Measurements from ENCODE around the gene SIAH1. TPM values are rescaled to one million over a fixed set of nuclear protein-coding genes. Genes with fewer than 3 reads are reported as not detected.

The SIAH1 gene, protein sequence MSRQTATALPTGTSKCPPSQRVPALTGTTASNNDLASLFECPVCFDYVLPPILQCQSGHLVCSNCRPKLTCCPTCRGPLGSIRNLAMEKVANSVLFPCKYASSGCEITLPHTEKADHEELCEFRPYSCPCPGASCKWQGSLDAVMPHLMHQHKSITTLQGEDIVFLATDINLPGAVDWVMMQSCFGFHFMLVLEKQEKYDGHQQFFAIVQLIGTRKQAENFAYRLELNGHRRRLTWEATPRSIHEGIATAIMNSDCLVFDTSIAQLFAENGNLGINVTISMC
- total RNA-seq (2014; rRNA removed; shearing (Covaris generic)) (24.4 and 24.9 TPM in 2 replicates), polyA plus RNA-seq (2016; fragmentation: Nextera tagmentation; extraction: Ambion mirVana) (29.9 and 31.0 TPM in 2 replicates)

DNA sequence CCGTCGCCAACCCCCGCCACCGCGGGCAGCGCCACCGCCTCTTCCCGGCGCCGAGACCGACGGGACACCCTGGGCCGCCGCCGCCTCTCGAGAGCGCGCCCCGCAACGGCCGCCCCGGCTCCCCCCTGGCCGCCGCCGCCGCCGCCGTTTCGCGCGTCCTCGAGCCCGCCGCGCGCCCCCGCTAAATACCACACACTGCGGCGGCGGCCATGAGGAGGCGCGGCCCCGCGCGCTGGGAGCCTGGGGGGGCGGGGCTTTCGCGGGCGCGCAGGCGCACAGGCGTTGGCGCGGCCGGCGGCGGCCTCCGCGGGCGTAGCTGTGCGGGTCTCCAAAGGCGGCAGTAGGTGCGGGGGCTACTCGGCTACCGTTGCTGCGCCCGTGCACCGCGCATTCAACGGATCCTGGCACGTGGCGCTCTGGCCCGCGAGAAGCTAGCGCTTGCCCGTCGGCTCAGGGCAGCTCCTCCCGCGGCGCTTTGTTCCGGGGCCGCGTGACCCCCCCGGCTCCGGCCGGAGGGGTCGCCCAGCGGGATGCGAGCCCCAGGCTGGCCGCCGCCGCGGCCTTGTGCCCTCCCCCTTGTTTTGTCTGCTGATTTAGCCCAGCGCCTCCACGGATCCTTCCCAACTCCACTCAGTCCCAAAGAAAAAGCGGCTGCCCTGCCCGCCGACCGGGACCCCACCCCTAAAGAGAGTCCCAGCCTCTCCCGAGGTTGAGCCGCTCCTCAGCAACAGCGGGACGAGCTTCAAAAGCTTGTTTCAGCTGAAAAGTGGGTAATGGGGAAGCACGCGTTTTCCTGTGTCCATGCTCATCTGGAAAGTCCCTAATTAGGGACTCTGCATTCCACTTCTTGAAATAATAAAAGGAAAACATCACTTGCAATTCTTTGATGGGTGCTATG is at the start of gene SIAH1:
Gene SIAH1, minus strand, starts transcription at position 161 of the 898 bp plus-strand sequence. CDS start 22,985 bp downstream, outside the sequence.
- DNase-seq: peak; percentile 96
- H3K27ac ChIP-seq: peak within 1 kb of the TSS; percentile 91

DNA sequence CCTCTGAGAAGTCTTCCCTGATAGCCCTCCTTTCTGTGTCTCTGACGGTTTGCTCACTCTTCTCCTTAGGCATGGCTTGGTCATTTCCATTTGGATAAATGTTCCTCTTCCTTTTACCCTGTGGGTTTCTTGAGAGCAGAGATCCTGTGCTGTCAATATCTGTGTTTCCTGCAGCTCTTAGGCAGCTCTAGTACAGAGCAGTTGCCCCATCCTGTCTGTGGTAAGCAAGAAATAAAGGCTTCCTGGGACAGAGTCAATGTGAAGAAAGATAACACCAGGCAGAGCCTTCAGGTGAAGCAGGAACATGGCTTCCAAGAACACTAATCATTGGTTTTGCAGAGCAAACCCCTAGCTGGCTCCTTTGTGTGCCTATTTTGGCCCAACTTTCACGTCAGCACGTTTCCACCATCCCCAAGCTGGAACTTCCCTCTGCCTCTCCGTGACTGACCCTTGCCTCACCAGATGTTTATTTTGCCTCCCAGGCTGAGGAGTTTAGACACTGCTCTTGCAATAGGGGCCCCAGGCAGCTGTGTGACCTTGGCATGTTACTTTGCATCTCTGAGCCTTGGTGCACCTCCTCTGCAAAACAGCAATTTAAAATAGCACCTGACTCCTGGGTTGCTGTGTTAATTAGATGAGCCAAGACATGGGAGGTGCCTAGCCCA is 49.6 kb upstream of the SIAH1 start:
- Histone ChIP-seq H3K4me2 (ENCODE audit: unreplicated experiment) (no peak overlapping the region), H3K79me2 (ENCODE audit: insufficient read depth) (no peaks in the 10 kb centered on the region), H3K4me3 (no peak overlapping the region), H3K27me3 (replicated peaks; ENCODE audit: insufficient read depth) (no peaks in the 10 kb centered on the region), H3F3A (ENCODE audit: insufficient read depth) (no peaks in the 10 kb centered on the region), H4K20me1 (ENCODE audit: insufficient read depth) (no peaks in the 10 kb centered on the region), H2AFZ (no peak overlapping the region), H3K9ac (no peak overlapping the region), H3K9me2 (ENCODE audit: insufficient read depth) (no peaks in the 10 kb centered on the region), H3K4me1 (ENCODE audit: insufficient read depth) (no peaks in the 10 kb centered on the region), H3K36me3 (ENCODE audit: low read depth) (no peaks in the 10 kb centered on the region), H3K9me3 (ENCODE audit: low read depth) (no peaks in the 10 kb centered on the region), H3K27ac (no peak overlapping the region)
- 37 to 39% methylated on average over 4 of the region's 4 CpGs for WGBS, 2 experiments (ENCODE audit: low coverage in 1 of 2, low lambda C conversion rate in 2 of 2, missing lambda C conversion rate in 2 of 2)
- peak; percentile 34 for DNase-seq
- TF ChIP-seq EZH2 (IDR thresholded peaks at IDR 0.05; ENCODE audit: insufficient read depth, poor library complexity, severe bottlenecking) (no peak), EZH2phosphoT487 (IDR thresholded peaks at IDR 0.05; ENCODE audit: insufficient read depth, low read depth) (no peak)
- in situ Hi-C loops (cut with MboI): no loop called here

More for the DNA sequence above, at the start of gene SIAH1:
- H3K9me2 ChIP-seq (ENCODE audit: insufficient read depth): no peaks in the 10 kb centered on the region
- no peaks in the 10 kb centered on the region for H3K36me3 ChIP-seq (ENCODE audit: low read depth)
- peaks cover 20% of the 10 kb centered on the region for H3F3A ChIP-seq (ENCODE audit: insufficient read depth)
- H3K4me3 ChIP-seq: peak within 1 kb of the TSS; percentile 96
- no peaks in the 10 kb centered on the region for H4K20me1 ChIP-seq (ENCODE audit: insufficient read depth)
- H3K4me2 ChIP-seq (ENCODE audit: unreplicated experiment): peak within 1 kb of the TSS; percentile 100
- no peaks in the 10 kb centered on the region for H3K27me3 ChIP-seq (replicated peaks; ENCODE audit: insufficient read depth)
- H3K9ac ChIP-seq: peak within 1 kb of the TSS; percentile 96
- H2AFZ ChIP-seq: peak within 1 kb of the TSS; percentile 99
- H3K4me1 ChIP-seq (ENCODE audit: insufficient read depth): peaks cover 21% of the 10 kb centered on the region
- H3K79me2 ChIP-seq (ENCODE audit: insufficient read depth): peaks cover 40% of the 10 kb centered on the region
- in situ Hi-C loops (cut with MboI): no loop called here
- no peaks in the 10 kb centered on the region for H3K9me3 ChIP-seq (ENCODE audit: low read depth)
- 0 to 1% methylated on average over 77 to 78 of the region's 105 CpGs for WGBS, 2 experiments (ENCODE audit: low coverage in 1 of 2, low lambda C conversion rate in 2 of 2, missing lambda C conversion rate in 2 of 2)
- TF ChIP-seq EZH2phosphoT487 (IDR thresholded peaks at IDR 0.05; ENCODE audit: insufficient read depth, low read depth) (no peak), EZH2 (IDR thresholded peaks at IDR 0.05; ENCODE audit: insufficient read depth, poor library complexity, severe bottlenecking) (no peak)

DNA sequence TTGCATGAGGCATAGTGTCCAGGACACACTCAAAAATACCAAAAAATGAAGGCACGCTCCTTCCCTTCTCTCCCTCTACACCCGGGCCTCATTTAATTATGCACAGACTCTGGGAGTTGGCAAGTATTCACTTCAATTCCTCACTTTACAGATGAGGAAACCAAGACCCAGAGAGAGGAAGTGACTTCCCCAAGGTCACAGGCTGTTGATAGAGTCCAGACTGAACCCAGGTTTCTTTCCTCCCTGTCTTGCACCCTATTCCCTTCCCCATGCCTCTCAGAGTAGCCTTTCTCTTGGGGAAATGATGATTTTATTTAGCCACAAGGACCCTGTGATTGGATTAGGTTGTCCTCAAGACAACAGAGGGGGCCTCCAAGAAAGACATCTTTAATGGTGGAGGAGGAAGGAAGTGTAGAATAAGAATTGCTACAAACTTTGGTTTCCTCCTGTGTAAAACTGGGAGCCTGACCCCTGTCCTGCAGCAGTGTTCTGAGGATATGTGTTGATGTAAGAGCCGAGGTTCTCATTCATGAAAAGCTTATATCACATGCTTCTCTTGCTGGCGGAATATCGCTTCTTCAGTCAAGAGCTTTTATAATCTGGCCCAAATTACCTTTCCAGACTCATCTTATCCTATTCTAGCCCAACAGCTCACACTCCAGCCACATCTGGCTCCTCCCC is 48.8 kb upstream of the SIAH1 start:
- Histone ChIP-seq H3K9me3 (ENCODE audit: low read depth) (no peaks in the 10 kb centered on the region), H3K79me2 (ENCODE audit: insufficient read depth) (no peaks in the 10 kb centered on the region), H3K27ac (no peak overlapping the region), H3K4me2 (ENCODE audit: unreplicated experiment) (no peak overlapping the region), H3K27me3 (replicated peaks; ENCODE audit: insufficient read depth) (no peaks in the 10 kb centered on the region), H3K4me3 (no peak overlapping the region), H4K20me1 (ENCODE audit: insufficient read depth) (no peaks in the 10 kb centered on the region), H3K9ac (no peak overlapping the region), H2AFZ (no peak overlapping the region), H3F3A (ENCODE audit: insufficient read depth) (no peaks in the 10 kb centered on the region), H3K36me3 (ENCODE audit: low read depth) (no peaks in the 10 kb centered on the region), H3K9me2 (ENCODE audit: insufficient read depth) (no peaks in the 10 kb centered on the region), H3K4me1 (ENCODE audit: insufficient read depth) (no peaks in the 10 kb centered on the region)
- no peak for DNase-seq
- TF ChIP-seq EZH2phosphoT487 (IDR thresholded peaks at IDR 0.05; ENCODE audit: insufficient read depth, low read depth): no peak
- no peak for TF ChIP-seq EZH2 (IDR thresholded peaks at IDR 0.05; ENCODE audit: insufficient read depth, poor library complexity, severe bottlenecking)
- in situ Hi-C loops (cut with MboI): no loop called here
- WGBS, 2 experiments (ENCODE audit: low coverage in 1 of 2, low lambda C conversion rate in 2 of 2, missing lambda C conversion rate in 2 of 2): 76 to 80% methylated on average over 5 of the region's 5 CpGs
